Activated CD8-positive, alpha-beta memory T cell treated with anti-CD3 and anti-CD28 coated beads, Interleukin-2, amount 10 ng/mL, durations not matched to agents 7 days and 5 days (primary cell): ENCODE measurements around the gene PNMA8B. TPM values are rescaled to one million over a fixed set of nuclear protein-coding genes. Genes with fewer than 3 reads are reported as not detected.
"Not testable (repeated sequence)": the region's sequence is repeated elsewhere in the genome, so short reads cannot be mapped to it uniquely, and the experiment has no call there.

ENCODE experiments used
- ATAC-seq: fragments of 150-1000 bp; cut with Tn5 transposase; one replicate; pipeline ENCODE4 v1.10.0; 2021; ENCODE audit warnings: moderate library complexity
- CTCF ChIA-PET: fragments of 350-600 bp; sonication (Branson Sonifier 250); formaldehyde crosslinking; loops from one replicate; lab custom pipeline; 2021; ENCODE audit warnings: antibody characterized with exemption; lab: Charles Lee
- DNase-seq: peaks from one replicate; pipeline ENCODE4 v3.0.0-alpha.2; 2020
- H3K27ac Mint-ChIP-seq: one replicate; pipeline ENCODE4 v1.8.0; 2021; ENCODE audit warnings: mild to moderate bottlenecking, mixed read lengths
- H3K27me3 Mint-ChIP-seq: one replicate; pipeline ENCODE4 v1.8.0; 2021; ENCODE audit warnings: mixed read lengths
- H3K36me3 Mint-ChIP-seq: one replicate; pipeline ENCODE4 v1.8.0; 2021; ENCODE audit warnings: mild to moderate bottlenecking, mixed read lengths
- H3K4me1 Mint-ChIP-seq: one replicate; pipeline ENCODE4 v1.8.0; 2021; ENCODE audit warnings: mixed read lengths
- H3K4me3 Mint-ChIP-seq: one replicate; pipeline ENCODE4 v1.8.0; 2021; ENCODE audit warnings: mild to moderate bottlenecking, moderate library complexity, mixed read lengths
- H3K9me3 Mint-ChIP-seq: one replicate; pipeline ENCODE4 v1.8.0; 2022; ENCODE audit warnings: low read depth, mixed read lengths
- total RNA-seq, 2 experiments: library from RNA; stranded (reverse); gene quantifications; one replicate each; pipeline ENCODE4 v1.2.3, GENCODE V29; 2021

PNMA8B gene
- total RNA-seq, 2 experiments from 2014 or later, result not detected

- DNase-seq, H3K27me3 Mint-ChIP-seq, H3K4me3 Mint-ChIP-seq, ATAC-seq, H3K27ac Mint-ChIP-seq, H3K9me3 Mint-ChIP-seq: not testable (repeated sequence)
- CTCF ChIA-PET, result interaction anchor here (0.7 to 12.0 kb wide), 5 partner anchors 12 to 136 kb away, joined by 3 to 154 read pairs (median 40); partner anchors contain the start of gene DACT3
- H3K36me3 Mint-ChIP-seq, result peaks cover 17% of the 10 kb centered on the region
- H3K4me1 Mint-ChIP-seq, result peaks cover 32% of the 10 kb centered on the region
Observed at GRCh38 chr19:46526801-46527200, 31.1 kb upstream of the PNMA8B start.

DNA sequence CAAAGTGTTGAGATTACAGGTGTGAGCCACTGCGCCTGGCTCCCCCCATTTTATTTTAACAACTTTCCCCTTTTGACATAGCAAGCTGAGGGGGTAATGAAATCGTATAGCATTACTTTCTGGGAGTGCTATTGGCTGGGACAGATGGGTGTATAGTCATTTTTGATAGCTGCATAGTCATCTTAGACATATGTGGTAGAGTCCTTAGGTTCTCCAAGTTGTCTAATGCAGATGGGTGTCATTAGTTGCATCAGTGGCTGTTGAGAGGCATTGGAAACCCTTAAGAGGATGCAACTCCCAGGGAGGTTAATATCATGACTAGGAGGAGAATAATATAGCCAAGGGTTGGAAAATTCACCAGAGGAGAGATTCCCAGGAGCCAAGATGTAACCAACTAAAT lies 28.6 kb upstream of the PNMA8B start:
- Mint-ChIP-seq H3K27me3 (no peaks in the 10 kb centered on the region), H3K4me1 (peaks cover 33% of the 10 kb centered on the region), H3K36me3 (peaks cover 17% of the 10 kb centered on the region), H3K9me3 (no peaks in the 10 kb centered on the region), H3K27ac (peak overlapping the region; percentile 93), H3K4me3 (no peak overlapping the region)
- DNase-seq (no peak), ATAC-seq (no peak)
- CTCF ChIA-PET, result interaction anchor here (1.0 to 12.0 kb wide), 6 partner anchors 8 to 138 kb away, joined by 4 to 154 read pairs (median 7); partner anchors contain the start of gene CALM3

DNA sequence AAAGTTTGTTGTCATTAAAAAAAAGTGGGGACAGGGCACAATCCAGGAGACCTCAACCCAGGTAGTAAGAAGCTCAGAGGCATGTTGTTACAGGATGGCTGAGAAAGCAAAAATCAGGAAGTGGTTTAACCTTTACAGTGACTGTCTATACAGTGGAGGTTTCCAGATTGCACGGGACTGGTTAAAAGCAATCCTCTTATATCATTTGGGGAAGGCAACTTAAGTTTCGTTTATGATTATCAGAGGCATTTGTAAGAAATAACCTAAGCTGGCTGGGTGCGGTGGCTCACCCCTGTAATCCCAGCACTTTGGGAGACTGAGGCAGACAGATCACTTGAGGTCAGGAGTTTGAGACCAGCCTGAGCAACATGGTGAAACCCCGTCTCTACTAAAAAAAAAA lies 27.3 kb upstream of the PNMA8B start:
- Mint-ChIP-seq H3K4me3 (peak overlapping the region; percentile 28), H3K4me1 (peaks cover 33% of the 10 kb centered on the region), H3K27ac (peak overlapping the region; percentile 93), H3K36me3 (peaks cover 17% of the 10 kb centered on the region)
- not testable (repeated sequence) for H3K27me3 Mint-ChIP-seq, H3K9me3 Mint-ChIP-seq
- CTCF ChIA-PET, result interaction anchor here (0.7 to 12.0 kb wide), 8 partner anchors 9 to 139 kb away, joined by 3 to 154 read pairs (median 6); partner anchors contain the start of gene CALM3
- ATAC-seq (peak; percentile 96), DNase-seq (peak; percentile 60)

DNA sequence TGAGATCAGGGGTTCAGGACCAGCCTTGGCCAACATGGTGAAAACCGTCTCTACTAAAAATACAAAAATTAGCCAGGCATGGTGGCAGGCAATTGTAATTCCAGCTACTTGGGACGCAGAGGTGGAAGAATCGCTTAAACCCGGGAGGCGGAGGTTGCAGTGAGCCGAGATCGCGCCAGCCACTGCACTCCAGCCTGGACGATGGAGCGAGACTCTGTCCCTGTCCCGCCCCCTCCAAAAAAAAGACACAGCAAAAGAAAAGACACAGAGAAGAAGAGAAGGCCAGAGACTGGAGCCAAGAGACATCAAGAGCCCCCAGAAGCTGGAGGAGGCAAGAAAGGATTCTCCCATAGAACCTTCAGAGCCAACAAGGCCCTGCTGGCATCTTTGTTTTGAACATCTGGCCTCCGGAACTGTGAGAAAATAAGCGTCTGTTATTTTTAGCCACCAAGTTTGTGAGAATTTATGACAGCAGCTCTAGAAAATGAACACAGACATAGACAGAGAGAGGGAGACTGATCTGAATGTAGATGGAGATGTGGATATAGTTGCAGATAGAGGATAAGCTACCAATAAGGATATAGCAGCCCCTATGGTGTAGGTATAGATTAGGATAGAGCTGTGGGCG lies 25.7 kb upstream of the PNMA8B start:
- ATAC-seq (no peak), DNase-seq (no peak)
- H3K4me3 Mint-ChIP-seq, result no peak overlapping the region
- H3K4me1 Mint-ChIP-seq, result peaks cover 35% of the 10 kb centered on the region
- peaks cover 17% of the 10 kb centered on the region for H3K36me3 Mint-ChIP-seq
- H3K9me3 Mint-ChIP-seq, result no peaks in the 10 kb centered on the region
- peaks cover 2% of the 10 kb centered on the region for H3K27me3 Mint-ChIP-seq
- CTCF ChIA-PET, result interaction anchor here (1.2 to 12.0 kb wide), 5 partner anchors 8 to 126 kb away, joined by 4 to 154 read pairs (median 6); no protein-coding TSS in a partner anchor
- H3K27ac Mint-ChIP-seq, result peak overlapping the region; percentile 19

DNA sequence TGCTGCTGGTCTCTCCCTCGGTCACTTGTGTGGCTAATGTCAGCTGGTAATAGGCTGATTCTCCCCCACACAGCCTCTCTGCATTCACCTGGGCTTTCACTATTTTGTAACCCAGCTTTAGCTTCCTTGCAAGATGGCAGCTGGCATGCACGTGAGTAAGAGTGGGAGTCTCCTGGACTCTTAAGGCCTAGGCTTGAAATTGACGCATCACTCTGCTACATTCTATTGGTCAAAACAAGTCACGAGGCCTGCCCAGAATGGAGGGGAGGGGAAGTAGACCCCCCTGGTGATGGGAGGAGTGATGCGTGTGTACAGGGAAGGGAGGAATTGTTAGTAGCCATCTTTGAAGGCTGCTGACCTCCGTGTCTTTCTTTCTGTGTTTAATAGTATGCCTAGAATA lies 24.9 kb upstream of the PNMA8B start:
- Mint-ChIP-seq H3K9me3 (no peaks in the 10 kb centered on the region), H3K4me3 (no peak overlapping the region), H3K27ac (peak overlapping the region; percentile 43), H3K36me3 (peaks cover 15% of the 10 kb centered on the region), H3K27me3 (peaks cover 2% of the 10 kb centered on the region), H3K4me1 (peaks cover 38% of the 10 kb centered on the region)
- no peak for DNase-seq
- ATAC-seq, result no peak
- CTCF ChIA-PET, result interaction anchor here (1.2 to 12.0 kb wide), 5 partner anchors 9 to 241 kb away, joined by 3 to 154 read pairs (median 4); no protein-coding TSS in a partner anchor

DNA sequence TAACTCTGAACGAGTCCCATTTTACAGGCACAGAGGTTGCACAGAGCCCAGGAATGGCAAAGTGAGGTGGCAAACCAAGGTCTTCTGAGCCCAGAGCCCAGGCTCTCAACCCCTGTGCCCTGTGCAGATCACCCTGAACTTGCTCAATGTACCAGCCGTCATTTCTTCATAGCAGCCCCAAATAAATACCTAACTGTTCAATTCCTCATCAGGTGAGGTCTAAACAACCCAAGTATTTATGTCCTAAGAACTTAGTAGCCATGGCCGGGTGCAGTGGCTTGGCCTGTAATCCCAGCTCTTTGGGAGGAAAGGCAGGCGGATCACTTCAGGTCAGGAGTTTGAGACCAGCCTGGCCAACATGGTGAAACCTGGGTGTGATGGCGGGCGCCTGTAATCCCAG lies 21.8 kb upstream of the PNMA8B start:
- Mint-ChIP-seq H3K4me1 (peaks cover 27% of the 10 kb centered on the region), H3K9me3 (no peaks in the 10 kb centered on the region), H3K27ac (no peak overlapping the region), H3K4me3 (no peak overlapping the region), H3K36me3 (peaks cover under 1% of the 10 kb centered on the region), H3K27me3 (peaks cover 19% of the 10 kb centered on the region)
- CTCF ChIA-PET, result interaction anchor here (1.5 to 7.2 kb wide), 6 partner anchors 11 to 236 kb away, joined by 3 to 57 read pairs (median 32); no protein-coding TSS in a partner anchor
- DNase-seq (no peak), ATAC-seq (no peak)

GRCh38 chr19:46515879-46516350 lies 20.2 kb upstream of the PNMA8B start:
- Mint-ChIP-seq H3K4me1 (peaks cover 21% of the 10 kb centered on the region), H3K27ac (no peak overlapping the region), H3K27me3 (peaks cover 29% of the 10 kb centered on the region), H3K9me3 (peaks cover 1% of the 10 kb centered on the region), H3K4me3 (no peak overlapping the region), H3K36me3 (no peaks in the 10 kb centered on the region)
- ATAC-seq, result peak; percentile 64
- no peak for DNase-seq
- CTCF ChIA-PET, result interaction anchor here (0.8 to 7.2 kb wide), 18 partner anchors 9 to 235 kb away, joined by 3 to 57 read pairs (median 5); no protein-coding TSS in a partner anchor

- ATAC-seq, result no peak
- Mint-ChIP-seq H3K27me3 (peaks cover 30% of the 10 kb centered on the region), H3K27ac (no peak overlapping the region), H3K9me3 (peaks cover 2% of the 10 kb centered on the region), H3K36me3 (no peaks in the 10 kb centered on the region), H3K4me3 (no peak overlapping the region), H3K4me1 (peaks cover 16% of the 10 kb centered on the region)
- no peak for DNase-seq
- CTCF ChIA-PET, result interaction anchor here (1.0 to 7.2 kb wide), 10 partner anchors 9 to 119 kb away, joined by 3 to 57 read pairs (median 8); no protein-coding TSS in a partner anchor
Observed at GRCh38 chr19:46515290-46515609, 19.6 kb upstream of the PNMA8B start.

GRCh38 chr19:46514589-46515289 lies 19.1 kb upstream of the PNMA8B start:
- H3K4me3 Mint-ChIP-seq, result no peak overlapping the region
- no peak overlapping the region for H3K27ac Mint-ChIP-seq
- H3K4me1 Mint-ChIP-seq, result peaks cover 13% of the 10 kb centered on the region

GRCh38 chr19:46513461-46514236 lies 18.0 kb upstream of the PNMA8B start:
- ATAC-seq, result peak; percentile 82
- CTCF ChIA-PET, result interaction anchor here (0.6 to 7.2 kb wide), 19 partner anchors 10 to 233 kb away, joined by 3 to 57 read pairs (median 5); no protein-coding TSS in a partner anchor
- peaks cover 12% of the 10 kb centered on the region for H3K4me1 Mint-ChIP-seq

More at GRCh38 chr19:46514589-46515289, 19.1 kb upstream of the PNMA8B start:
- ATAC-seq, result no peak
- H3K9me3 Mint-ChIP-seq, result peaks cover 2% of the 10 kb centered on the region
- DNase-seq, result no peak
- no peaks in the 10 kb centered on the region for H3K36me3 Mint-ChIP-seq
- H3K27me3 Mint-ChIP-seq, result peaks cover 30% of the 10 kb centered on the region
- CTCF ChIA-PET, result interaction anchor here (0.8 to 7.2 kb wide), 13 partner anchors 9 to 234 kb away, joined by 3 to 57 read pairs (median 8); no protein-coding TSS in a partner anchor

DNA sequence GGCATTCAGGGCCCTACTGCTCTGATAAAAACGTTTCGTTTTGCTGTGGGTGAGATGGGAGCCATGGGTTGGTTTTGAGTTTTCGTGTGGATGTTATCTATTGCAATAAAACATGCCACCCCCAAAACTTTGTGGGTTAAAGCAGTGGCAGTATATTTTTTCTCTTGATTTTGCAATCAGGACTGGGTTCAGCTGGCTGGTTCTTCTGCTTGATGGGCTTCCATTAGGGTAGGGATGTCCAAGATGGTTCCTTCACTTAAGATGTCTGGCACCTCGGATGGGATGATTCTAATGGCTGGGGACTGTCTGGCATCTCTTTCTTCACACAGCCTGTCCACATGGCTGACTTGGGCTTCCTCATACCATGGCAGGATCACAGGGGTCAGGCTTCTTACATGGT lies 15.6 kb upstream of the PNMA8B start:
- Mint-ChIP-seq H3K4me3 (no peak overlapping the region), H3K4me1 (peaks cover 10% of the 10 kb centered on the region), H3K27me3 (peaks cover 49% of the 10 kb centered on the region), H3K36me3 (no peaks in the 10 kb centered on the region), H3K27ac (no peak overlapping the region), H3K9me3 (peaks cover 2% of the 10 kb centered on the region)
- DNase-seq (no peak), ATAC-seq (no peak)
- CTCF ChIA-PET, result interaction anchor here (1.9 to 7.2 kb wide), 2 partner anchors 22 to 115 kb away, joined by 4 to 57 read pairs; no protein-coding TSS in a partner anchor

More at GRCh38 chr19:46513461-46514236, 18.0 kb upstream of the PNMA8B start:
- Mint-ChIP-seq H3K9me3 (peaks cover 2% of the 10 kb centered on the region), H3K27ac (no peak overlapping the region), H3K27me3 (peaks cover 37% of the 10 kb centered on the region), H3K36me3 (no peaks in the 10 kb centered on the region), H3K4me3 (no peak overlapping the region)
- DNase-seq, result peak; percentile 82

GRCh38 chr19:46508206-46508605 lies 12.5 kb upstream of the PNMA8B start:
- H3K36me3 Mint-ChIP-seq, result no peaks in the 10 kb centered on the region
- H3K9me3 Mint-ChIP-seq, result peaks cover 2% of the 10 kb centered on the region
- no peak overlapping the region for H3K4me3 Mint-ChIP-seq
- peaks cover 52% of the 10 kb centered on the region for H3K27me3 Mint-ChIP-seq
- H3K27ac Mint-ChIP-seq, result no peak overlapping the region
- ATAC-seq, result no peak
- H3K4me1 Mint-ChIP-seq, result no peaks in the 10 kb centered on the region
- CTCF ChIA-PET, result interaction anchor here (0.5 to 1.1 kb wide), 2 partner anchors 36 to 591 kb away, joined by 4 read pairs; no protein-coding TSS in a partner anchor
- no peak for DNase-seq
